AG10803 (cell line): Measurements from ENCODE around the gene HDDC3.
"Not testable (repeated sequence)": the region's sequence is repeated elsewhere in the genome, so short reads cannot be mapped to it uniquely, and the experiment has no call there.

Experiments
- DNase-seq: peaks from one replicate; pipeline ENCODE4 v3.0.0; 2010; ENCODE audit warnings: low read depth
- H3K4me3 ChIP-seq: 2 replicates; pipeline ENCODE4 v1.5.1; 2011; ENCODE audit warnings: mild to moderate bottlenecking, low read length, control low read depth
- CTCF ChIP-seq: conservative IDR thresholded peaks from 2 replicates; pipeline ENCODE4 v1.5.1; 2011; ENCODE audit warnings: mild to moderate bottlenecking, low read length, control low read depth, inconsistent platforms

The HDDC3 gene

GRCh38 chr15:90912770-90913075 lies 19.6 kb downstream of the HDDC3 start:
- no peak overlapping the region for H3K4me3 ChIP-seq
- TF ChIP-seq CTCF: no peak
- DNase-seq: no peak

- no peak for TF ChIP-seq CTCF
- no peak for DNase-seq
- H3K4me3 ChIP-seq: no peak overlapping the region
Measured at GRCh38 chr15:90911906-90912769, 20.2 kb downstream of the HDDC3 start.

GRCh38 chr15:90911302-90911623 lies 21.1 kb downstream of the HDDC3 start:
- no peak overlapping the region for H3K4me3 ChIP-seq
- no peak for TF ChIP-seq CTCF
- no peak for DNase-seq

GRCh38 chr15:90910441-90911301 lies 21.7 kb downstream of the HDDC3 start:
- no peak overlapping the region for H3K4me3 ChIP-seq
- DNase-seq: no peak
- no peak for TF ChIP-seq CTCF

GRCh38 chr15:90909976-90910375 lies 22.4 kb downstream of the HDDC3 start:
- H3K4me3 ChIP-seq: no peak overlapping the region
- no peak for TF ChIP-seq CTCF
- no peak for DNase-seq

GRCh38 chr15:90909449-90909848 lies 22.9 kb downstream of the HDDC3 start:
- not testable (repeated sequence) for H3K4me3 ChIP-seq, DNase-seq

- DNase-seq: no peak
- TF ChIP-seq CTCF: no peak
- no peak overlapping the region for H3K4me3 ChIP-seq
Measured at GRCh38 chr15:90907838-90908507, 24.4 kb downstream of the HDDC3 start.
